IPS-20b (cell line): ENCODE measurements around the gene PLCD4.
A peak's percentile ranks its signal among the peaks of the same experiment; 100 is the strongest.

Experiments
- H3K27ac ChIP-seq: one replicate; pipeline ENCODE4 v1.5.1; 2013; ENCODE audit warnings: low read length
- H3K27me3 ChIP-seq: 2 replicates; pipeline ENCODE4 v1.6.1; 2013; ENCODE audit warnings: mild to moderate bottlenecking, low read length, inconsistent platforms; ENCODE audit not compliant: insufficient read depth
- H3K36me3 ChIP-seq: 2 replicates; pipeline ENCODE4 v1.6.1; 2013; ENCODE audit warnings: low read depth, mild to moderate bottlenecking, inconsistent platforms, low read length, moderate library complexity; ENCODE audit not compliant: insufficient read depth
- H3K4me1 ChIP-seq: 2 replicates; pipeline ENCODE4 v1.6.1; 2013; ENCODE audit warnings: mild to moderate bottlenecking, control low read depth, inconsistent platforms, low read length, moderate library complexity; ENCODE audit not compliant: insufficient read depth
- H3K4me3 ChIP-seq: 2 replicates; pipeline ENCODE4 v1.5.1; 2013; ENCODE audit warnings: mild to moderate bottlenecking, low read length, inconsistent platforms
- H3K9ac ChIP-seq: 2 replicates; pipeline ENCODE4 v1.6.1; 2013; ENCODE audit warnings: low read depth, mild to moderate bottlenecking, inconsistent platforms, low read length, moderate library complexity
- H3K9me3 ChIP-seq: 2 replicates; pipeline ENCODE4 v1.6.1; 2013; ENCODE audit warnings: mild to moderate bottlenecking, low read depth, low read length, inconsistent platforms; ENCODE audit not compliant: insufficient read depth

Gene PLCD4

GRCh38 chr2:218577482-218578220 is 30.0 kb upstream of the PLCD4 start:
- peak overlapping the region; percentile 25; the same call in 1 of the 2 replicates for H3K9ac ChIP-seq
- H3K36me3 ChIP-seq, result peaks cover 60% of the 10 kb centered on the region
- H3K4me3 ChIP-seq, result peak overlapping the region; percentile 29; the same call in 1 of the 2 replicates
- H3K4me1 ChIP-seq, result peaks cover 21% of the 10 kb centered on the region
- no peak overlapping the region for H3K27ac ChIP-seq
- no peaks in the 10 kb centered on the region for H3K9me3 ChIP-seq
- no peaks in the 10 kb centered on the region for H3K27me3 ChIP-seq

GRCh38 chr2:218578272-218578877 is 29.3 kb upstream of the PLCD4 start:
- H3K9me3 ChIP-seq, result no peaks in the 10 kb centered on the region
- H3K4me3 ChIP-seq, result peak overlapping the region; percentile 29; the same call in 1 of the 2 replicates
- H3K27ac ChIP-seq, result no peak overlapping the region
- peak overlapping the region; percentile 25; the same call in 1 of the 2 replicates for H3K9ac ChIP-seq
- H3K4me1 ChIP-seq, result peaks cover 21% of the 10 kb centered on the region
- H3K36me3 ChIP-seq, result peaks cover 61% of the 10 kb centered on the region
- H3K27me3 ChIP-seq, result no peaks in the 10 kb centered on the region

GRCh38 chr2:218582076-218582475 is 25.6 kb upstream of the PLCD4 start:
- Histone ChIP-seq H3K9ac (no peak overlapping the region), H3K4me1 (peaks cover 17% of the 10 kb centered on the region), H3K4me3 (no peak overlapping the region), H3K9me3 (no peaks in the 10 kb centered on the region), H3K27ac (no peak overlapping the region), H3K27me3 (no peaks in the 10 kb centered on the region), H3K36me3 (peaks cover 71% of the 10 kb centered on the region)

GRCh38 chr2:218583983-218584850 is 23.5 kb upstream of the PLCD4 start:
- H3K36me3 ChIP-seq, result peaks cover 92% of the 10 kb centered on the region
- no peaks in the 10 kb centered on the region for H3K27me3 ChIP-seq
- H3K4me1 ChIP-seq, result no peaks in the 10 kb centered on the region
- no peaks in the 10 kb centered on the region for H3K9me3 ChIP-seq
- H3K9ac ChIP-seq, result no peak overlapping the region
- no peak overlapping the region for H3K4me3 ChIP-seq
- no peak overlapping the region for H3K27ac ChIP-seq

DNA sequence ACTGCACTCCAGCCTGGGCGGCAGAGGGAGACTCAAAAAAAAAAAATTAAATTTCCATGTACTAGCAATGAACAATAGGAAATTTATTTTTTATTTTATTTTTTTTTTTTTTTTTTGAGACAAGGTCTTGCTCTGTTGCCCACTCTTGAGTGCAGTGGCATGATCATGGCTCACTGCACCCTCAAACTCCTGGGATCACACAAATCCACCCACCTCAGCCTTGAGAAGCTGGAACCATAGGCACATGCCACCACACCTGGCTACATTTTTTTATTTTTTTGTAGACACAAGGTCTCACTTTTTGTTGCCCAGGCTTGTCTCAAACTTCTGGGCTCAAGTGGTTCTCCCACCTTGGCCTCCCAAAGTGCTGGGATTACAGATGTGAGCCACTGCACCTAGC is 22.2 kb upstream of the PLCD4 start:
- no peaks in the 10 kb centered on the region for H3K9me3 ChIP-seq
- no peaks in the 10 kb centered on the region for H3K4me1 ChIP-seq
- peaks cover 100% of the 10 kb centered on the region for H3K36me3 ChIP-seq
- no peak overlapping the region for H3K9ac ChIP-seq
- no peak overlapping the region for H3K27ac ChIP-seq
- H3K27me3 ChIP-seq, result no peaks in the 10 kb centered on the region
- H3K4me3 ChIP-seq, result no peak overlapping the region

- Histone ChIP-seq H3K9ac (no peak overlapping the region), H3K4me1 (no peaks in the 10 kb centered on the region), H3K36me3 (no peaks in the 10 kb centered on the region), H3K27me3 (no peaks in the 10 kb centered on the region), H3K9me3 (no peaks in the 10 kb centered on the region), H3K4me3 (no peak overlapping the region), H3K27ac (no peak overlapping the region)
Observed at GRCh38 chr2:218605432-218605831, 2.3 kb upstream of the PLCD4 start.

- Histone ChIP-seq H3K9me3 (no peaks in the 10 kb centered on the region), H3K27ac (no peak overlapping the region), H3K27me3 (no peaks in the 10 kb centered on the region), H3K36me3 (no peaks in the 10 kb centered on the region), H3K4me3 (no peak overlapping the region), H3K9ac (no peak overlapping the region), H3K4me1 (no peaks in the 10 kb centered on the region)
Observed at GRCh38 chr2:218615868-218616315, 8.2 kb downstream of the PLCD4 start.

- H3K9ac ChIP-seq, result no peak overlapping the region
- H3K27ac ChIP-seq, result no peak overlapping the region
- no peaks in the 10 kb centered on the region for H3K9me3 ChIP-seq
- H3K4me1 ChIP-seq, result no peaks in the 10 kb centered on the region
- no peak overlapping the region for H3K4me3 ChIP-seq
- H3K27me3 ChIP-seq, result no peaks in the 10 kb centered on the region
- no peaks in the 10 kb centered on the region for H3K36me3 ChIP-seq
Observed at GRCh38 chr2:218618102-218618860, 10.6 kb downstream of the PLCD4 start.

DNA sequence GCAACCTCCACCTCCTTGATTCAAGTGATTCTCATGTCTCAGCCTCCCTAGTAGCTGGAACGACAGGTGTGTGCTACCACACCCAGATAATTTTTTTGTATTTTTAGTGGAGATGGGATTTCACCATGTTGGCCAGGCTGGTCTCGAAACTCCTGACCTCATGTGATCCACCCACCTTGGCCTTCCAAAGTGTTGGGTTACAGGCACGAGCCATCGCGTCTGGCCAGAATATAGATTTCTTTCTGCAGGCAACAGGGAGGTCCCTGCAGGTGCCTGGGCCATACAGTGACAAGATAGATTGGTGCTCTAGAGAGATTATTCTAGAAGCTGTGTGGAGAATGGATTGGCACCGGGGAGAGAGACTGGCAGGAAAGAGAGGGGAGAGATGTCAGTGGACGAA is 13.3 kb downstream of the PLCD4 start:
- H3K9me3 ChIP-seq, result no peaks in the 10 kb centered on the region
- no peaks in the 10 kb centered on the region for H3K36me3 ChIP-seq
- no peaks in the 10 kb centered on the region for H3K27me3 ChIP-seq
- no peak overlapping the region for H3K27ac ChIP-seq
- no peaks in the 10 kb centered on the region for H3K4me1 ChIP-seq
- H3K4me3 ChIP-seq, result no peak overlapping the region
- H3K9ac ChIP-seq, result no peak overlapping the region

DNA sequence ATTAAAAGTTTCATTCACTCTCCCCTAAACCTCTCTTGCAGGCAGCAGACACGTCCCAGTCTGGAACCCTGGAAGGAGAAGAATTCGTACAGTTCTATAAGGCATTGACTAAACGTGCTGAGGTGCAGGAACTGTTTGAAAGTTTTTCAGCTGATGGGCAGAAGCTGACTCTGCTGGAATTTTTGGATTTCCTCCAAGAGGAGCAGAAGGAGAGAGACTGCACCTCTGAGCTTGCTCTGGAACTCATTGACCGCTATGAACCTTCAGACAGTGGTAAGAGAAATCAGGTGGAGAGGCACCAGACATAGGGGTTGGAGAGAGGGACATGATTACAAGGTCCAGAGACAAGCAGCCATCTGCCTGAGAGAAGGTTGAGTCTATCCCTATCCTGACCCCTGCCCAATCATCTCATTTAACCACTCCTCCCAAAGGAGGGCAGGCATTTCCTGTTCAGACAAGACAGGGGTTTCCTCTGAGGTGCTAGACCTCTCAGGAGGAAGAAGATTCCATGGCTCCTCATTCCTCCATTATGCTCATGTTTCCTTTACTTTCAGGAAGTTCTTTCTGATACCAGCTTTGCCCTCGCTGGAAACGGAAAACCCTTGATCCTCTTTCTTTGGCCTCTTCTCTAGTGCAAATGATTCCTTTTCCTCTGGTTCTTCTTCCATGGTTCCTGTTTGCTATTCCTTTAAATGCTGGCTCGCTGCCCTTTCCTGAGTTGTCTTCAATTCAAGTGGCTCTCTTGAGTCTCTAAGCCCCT is 15.1 kb downstream of the PLCD4 start:
- no peak overlapping the region for H3K9ac ChIP-seq
- H3K4me1 ChIP-seq, result no peaks in the 10 kb centered on the region
- no peaks in the 10 kb centered on the region for H3K27me3 ChIP-seq
- no peak overlapping the region for H3K27ac ChIP-seq
- H3K9me3 ChIP-seq, result no peaks in the 10 kb centered on the region
- H3K36me3 ChIP-seq, result no peaks in the 10 kb centered on the region
- no peak overlapping the region for H3K4me3 ChIP-seq

DNA sequence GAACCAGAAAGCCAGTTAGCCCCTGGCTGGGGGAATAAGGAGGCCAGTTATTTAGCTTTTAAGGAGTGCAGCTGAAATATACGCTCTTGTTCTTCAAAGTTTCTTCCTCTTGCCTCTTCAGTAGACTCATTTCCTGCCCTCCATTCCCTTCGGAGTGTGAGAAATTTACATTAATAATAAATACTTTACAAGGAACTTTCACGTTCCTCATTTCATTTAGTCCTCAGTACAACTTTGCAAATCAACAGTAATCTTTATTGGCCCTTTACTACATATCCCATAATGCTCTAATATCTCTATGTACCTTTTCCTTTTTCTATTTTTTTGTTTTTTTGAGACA is 15.6 kb downstream of the PLCD4 start:
- Histone ChIP-seq H3K36me3 (no peaks in the 10 kb centered on the region), H3K27ac (no peak overlapping the region), H3K9ac (no peak overlapping the region), H3K4me3 (no peak overlapping the region), H3K4me1 (no peaks in the 10 kb centered on the region), H3K9me3 (no peaks in the 10 kb centered on the region), H3K27me3 (no peaks in the 10 kb centered on the region)
